Sigmoid colon (tissue), 4 donors: Measurements from ENCODE around the gene PACRG.

Experiments used
- EP300 ChIP-seq, 4 donors: sonication (generic); formaldehyde crosslinking; IDR thresholded peaks; one replicate each; pipeline ENCODE4 v1.6.1; 2017; ENCODE audit warnings: antibody characterized with exemption in 4 of 4
- POLR2A ChIP-seq, 2 donors: fragments of 450-650 bp; IDR thresholded peaks; one replicate each; pipeline ENCODE4 v1.6.1; 2016; ENCODE audit warnings: antibody characterized with exemption in 2 of 2, mild to moderate bottlenecking in 2 of 2, moderate library complexity in 2 of 2
- POLR2AphosphoS5 ChIP-seq, 4 donors: sonication (generic); formaldehyde crosslinking; IDR thresholded peaks; one replicate each; pipeline ENCODE4 v1.6.1; 2017; ENCODE audit warnings: antibody characterized with exemption in 4 of 4
- TF ChIP-seq, protein P1 (sequence below), 4 experiments: fragments of 450-650 bp in 3 of 4; fragments of 200-600 bp in 1 of 4; IDR thresholded peaks; one replicate each; pipeline ENCODE4 v1.5.1; 2016 to 2019; ENCODE audit warnings: antibody characterized with exemption in 4 of 4, mild to moderate bottlenecking in 3 of 4, moderate library complexity in 2 of 4

GRCh38 chr6:162845972-162846371 lies 118.2 kb downstream of the PACRG start:
- TF ChIP-seq, protein P1, sequence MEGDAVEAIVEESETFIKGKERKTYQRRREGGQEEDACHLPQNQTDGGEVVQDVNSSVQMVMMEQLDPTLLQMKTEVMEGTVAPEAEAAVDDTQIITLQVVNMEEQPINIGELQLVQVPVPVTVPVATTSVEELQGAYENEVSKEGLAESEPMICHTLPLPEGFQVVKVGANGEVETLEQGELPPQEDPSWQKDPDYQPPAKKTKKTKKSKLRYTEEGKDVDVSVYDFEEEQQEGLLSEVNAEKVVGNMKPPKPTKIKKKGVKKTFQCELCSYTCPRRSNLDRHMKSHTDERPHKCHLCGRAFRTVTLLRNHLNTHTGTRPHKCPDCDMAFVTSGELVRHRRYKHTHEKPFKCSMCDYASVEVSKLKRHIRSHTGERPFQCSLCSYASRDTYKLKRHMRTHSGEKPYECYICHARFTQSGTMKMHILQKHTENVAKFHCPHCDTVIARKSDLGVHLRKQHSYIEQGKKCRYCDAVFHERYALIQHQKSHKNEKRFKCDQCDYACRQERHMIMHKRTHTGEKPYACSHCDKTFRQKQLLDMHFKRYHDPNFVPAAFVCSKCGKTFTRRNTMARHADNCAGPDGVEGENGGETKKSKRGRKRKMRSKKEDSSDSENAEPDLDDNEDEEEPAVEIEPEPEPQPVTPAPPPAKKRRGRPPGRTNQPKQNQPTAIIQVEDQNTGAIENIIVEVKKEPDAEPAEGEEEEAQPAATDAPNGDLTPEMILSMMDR (IDR thresholded peaks at IDR 0.05), result no peak
- TF ChIP-seq POLR2A (IDR thresholded peaks at IDR 0.05) (no peak), POLR2AphosphoS5 (IDR thresholded peaks at IDR 0.05) (no peak), EP300 (IDR thresholded peaks at IDR 0.05) (no peak)
